ENCODE results near the gene SPTLC2.

SPTLC2 gene

GRCh38 chr14:77498984-77499527 is 117.4 kb downstream of the SPTLC2 start:
- Histone ChIP-seq H3K4me1 (ENCODE audit: low read length) (no peaks in the 10 kb centered on the region), H3K27ac (ENCODE audit: low read length) (no peak overlapping the region), H3K9me3 (ENCODE audit: insufficient read depth, low read length) (no peaks in the 10 kb centered on the region), H4K20me1 (ENCODE audit: insufficient read depth, low read length) (no peaks in the 10 kb centered on the region), H3K4me3 (ENCODE audit: low read length) (no peak overlapping the region), H3K4me2 (ENCODE audit: low read length) (no peak overlapping the region), H2AFZ (ENCODE audit: low read depth, low read length) (no peak overlapping the region), H3K79me2 (ENCODE audit: low read length) (no peaks in the 10 kb centered on the region), H3K36me3 (replicated peaks; ENCODE audit: low read depth, low read length) (no peaks in the 10 kb centered on the region), H3K27me3 (ENCODE audit: low read depth, low read length) (no peaks in the 10 kb centered on the region), H3K9ac (ENCODE audit: low read length) (no peak overlapping the region)
- TF ChIP-seq CTCF (IDR thresholded peaks at IDR 0.05; ENCODE audit: low read depth, low read length) (no peak), EZH2phosphoT487 (IDR thresholded peaks at IDR 0.05; ENCODE audit: low read depth) (no peak)

GRCh38 chr14:77498120-77498979 is 118.1 kb downstream of the SPTLC2 start, which contains the start of gene ISM2:
Gene ISM2, minus strand, starts transcription at chr14:77498816. Its CDS starts 23 bp downstream, at chr14:77498793.
- no peak within 1 kb of the TSS for H3K9ac ChIP-seq (ENCODE audit: low read length)
- H3K4me1 ChIP-seq (ENCODE audit: low read length): no peaks in the 10 kb centered on the region
- no peaks in the 10 kb centered on the region for H3K36me3 ChIP-seq (replicated peaks; ENCODE audit: low read depth, low read length)
- H3K27me3 ChIP-seq (ENCODE audit: low read depth, low read length): no peaks in the 10 kb centered on the region
- no peak within 1 kb of the TSS for H3K4me3 ChIP-seq (ENCODE audit: low read length)
- no peaks in the 10 kb centered on the region for H4K20me1 ChIP-seq (ENCODE audit: insufficient read depth, low read length)
- no peaks in the 10 kb centered on the region for H3K79me2 ChIP-seq (ENCODE audit: low read length)
- H3K27ac ChIP-seq (ENCODE audit: low read length): no peak within 1 kb of the TSS
- H3K4me2 ChIP-seq (ENCODE audit: low read length): no peak within 1 kb of the TSS
- TF ChIP-seq EZH2phosphoT487 (IDR thresholded peaks at IDR 0.05; ENCODE audit: low read depth): no peak
- no peak for TF ChIP-seq CTCF (IDR thresholded peaks at IDR 0.05; ENCODE audit: low read depth, low read length)
- H2AFZ ChIP-seq (ENCODE audit: low read depth, low read length): no peak within 1 kb of the TSS
- H3K9me3 ChIP-seq (ENCODE audit: insufficient read depth, low read length): no peaks in the 10 kb centered on the region

- H3K4me1 ChIP-seq (ENCODE audit: low read length): no peaks in the 10 kb centered on the region
- H3K4me2 ChIP-seq (ENCODE audit: low read length): no peak overlapping the region
- H2AFZ ChIP-seq (ENCODE audit: low read depth, low read length): no peak overlapping the region
- H3K4me3 ChIP-seq (ENCODE audit: low read length): no peak overlapping the region
- H3K36me3 ChIP-seq (replicated peaks; ENCODE audit: low read depth, low read length): no peaks in the 10 kb centered on the region
- TF ChIP-seq CTCF (IDR thresholded peaks at IDR 0.05; ENCODE audit: low read depth, low read length): no peak
- no peak for TF ChIP-seq EZH2phosphoT487 (IDR thresholded peaks at IDR 0.05; ENCODE audit: low read depth)
- no peak overlapping the region for H3K9ac ChIP-seq (ENCODE audit: low read length)
- no peaks in the 10 kb centered on the region for H3K27me3 ChIP-seq (ENCODE audit: low read depth, low read length)
- no peak overlapping the region for H3K27ac ChIP-seq (ENCODE audit: low read length)
- no peaks in the 10 kb centered on the region for H3K9me3 ChIP-seq (ENCODE audit: insufficient read depth, low read length)
- no peaks in the 10 kb centered on the region for H4K20me1 ChIP-seq (ENCODE audit: insufficient read depth, low read length)
- no peaks in the 10 kb centered on the region for H3K79me2 ChIP-seq (ENCODE audit: low read length)
Observed at GRCh38 chr14:77495334-77495733, 121.1 kb downstream of the SPTLC2 start.

GRCh38 chr14:77491056-77491455 is 125.4 kb downstream of the SPTLC2 start:
- H3K27me3 ChIP-seq (ENCODE audit: low read depth, low read length): no peaks in the 10 kb centered on the region
- no peaks in the 10 kb centered on the region for H3K4me1 ChIP-seq (ENCODE audit: low read length)
- no peaks in the 10 kb centered on the region for H3K36me3 ChIP-seq (replicated peaks; ENCODE audit: low read depth, low read length)

More at GRCh38 chr14:77491056-77491455, 125.4 kb downstream of the SPTLC2 start:
- no peaks in the 10 kb centered on the region for H4K20me1 ChIP-seq (ENCODE audit: insufficient read depth, low read length)
- H3K9ac ChIP-seq (ENCODE audit: low read length): no peak overlapping the region
- no peak overlapping the region for H2AFZ ChIP-seq (ENCODE audit: low read depth, low read length)
- no peaks in the 10 kb centered on the region for H3K79me2 ChIP-seq (ENCODE audit: low read length)
- no peak overlapping the region for H3K4me2 ChIP-seq (ENCODE audit: low read length)
- no peak overlapping the region for H3K4me3 ChIP-seq (ENCODE audit: low read length)
- no peaks in the 10 kb centered on the region for H3K9me3 ChIP-seq (ENCODE audit: insufficient read depth, low read length)
- H3K27ac ChIP-seq (ENCODE audit: low read length): no peak overlapping the region
- TF ChIP-seq CTCF (IDR thresholded peaks at IDR 0.05; ENCODE audit: low read depth, low read length): no peak
- no peak for TF ChIP-seq EZH2phosphoT487 (IDR thresholded peaks at IDR 0.05; ENCODE audit: low read depth)

Measured in OCI-LY3 (cell line).